Mucosa of descending colon (tissue), 3 donors: ENCODE results near the gene BAHCC1. TPM values are rescaled to one million over a fixed set of nuclear protein-coding genes. Genes with fewer than 3 reads are reported as not detected.

ENCODE experiments used
- ATAC-seq: fragments of 200-7000 bp; cut with Tn5 transposase; one replicate; pipeline ENCODE4 v1.9.1; 2020; ENCODE audit warnings: mild to moderate bottlenecking, moderate library complexity
- DNase-seq, 3 donors: peaks; one replicate each; pipeline ENCODE4 v3.0.0-alpha.2; 2020
- H3K36me3 ChIP-seq: fragments of 200-600 bp; one replicate; pipeline ENCODE4 v1.8.0; 2021; ENCODE audit warnings: low read depth, mild to moderate bottlenecking
- H3K4me1 ChIP-seq: fragments of 200-600 bp; one replicate; pipeline ENCODE4 v1.8.0; 2021; ENCODE audit warnings: low read depth, mild to moderate bottlenecking
- H3K4me3 ChIP-seq: fragments of 200-600 bp; one replicate; pipeline ENCODE4 v1.8.0; 2021; ENCODE audit warnings: mild to moderate bottlenecking
- H3K9me3 ChIP-seq: fragments of 200-600 bp; one replicate; pipeline ENCODE4 v1.8.0; 2021; ENCODE audit warnings: mild to moderate bottlenecking
- CTCF ChIP-seq: fragments of 200-600 bp; IDR thresholded peaks from one replicate; pipeline ENCODE4 v1.8.0; 2022; ENCODE audit warnings: antibody characterized with exemption, mild to moderate bottlenecking
- intact Hi-C, 2 donors: fragments of 100-400 bp; cut with DNase I in 1 of 2; cut with micrococcal nuclease in 1 of 2; formaldehyde crosslinking; loops; one replicate each; pipeline versions ENCODE4 v1.11.0 to v1.11.1; 2022; cut with DNase I, micrococcal nuclease
- total RNA-seq, 3 donors: library from RNA; stranded (reverse); fragmentation: NEBNext Ultra II Directional in 2 of 3; extraction: Animal tissue kit (Norgen Biotek cat#: 25700) in 2 of 3; gene quantifications; one replicate each; pipeline versions ENCODE4 v1.2.1 to v1.2.4, GENCODE V29; 2021 to 2023
- donor health status: DM: no; HTN: no; CAD: no; lungs with moderate emphysema.
- donor health status: DM: no; HTN: no; CAD: no.
- donor health status: DM: no; HTN: yes; CAD: no.

Gene BAHCC1
- total RNA-seq, 3 donors from 2014 or later, result 14.0 to 27.4 (median 16.5) TPM

GRCh38 chr17:81398176-81398831, 3.0 kb downstream of the BAHCC1 start:
- DNase-seq (peak in 2 of 3 donors; percentile 65 to 74), ATAC-seq (no peak)
- intact Hi-C loops, result loop anchor here in 1 of 2 donors (10.0 kb wide), 1 partner anchor 116 kb away; the partner anchor contains the start of gene ACTG1
- H3K9me3 ChIP-seq, result no peaks in the 10 kb centered on the region
- no peak for TF ChIP-seq CTCF
- peaks cover 38% of the 10 kb centered on the region for H3K4me1 ChIP-seq
- no peaks in the 10 kb centered on the region for H3K36me3 ChIP-seq
- H3K4me3 ChIP-seq, result no peak overlapping the region

GRCh38 chr17:81398832-81399411, 3.7 kb downstream of the BAHCC1 start:
- no peak for TF ChIP-seq CTCF
- no peak for ATAC-seq
- Histone ChIP-seq H3K9me3 (no peaks in the 10 kb centered on the region), H3K4me1 (peaks cover 38% of the 10 kb centered on the region), H3K4me3 (peak overlapping the region; percentile 46), H3K36me3 (no peaks in the 10 kb centered on the region)
- intact Hi-C loops, result loop anchor here in 1 of 2 donors (10.0 kb wide), 1 partner anchor 116 kb away; the partner anchor contains the start of gene ACTG1
- peak in 1 of 3 donors; percentile 59 for DNase-seq

- DNase-seq (no peak), ATAC-seq (peak; percentile 3)
- Histone ChIP-seq H3K9me3 (no peaks in the 10 kb centered on the region), H3K4me1 (peaks cover 31% of the 10 kb centered on the region), H3K36me3 (no peaks in the 10 kb centered on the region), H3K4me3 (peak overlapping the region; percentile 46)
- intact Hi-C loops, result loop anchor here in 1 of 2 donors (10.0 kb wide), 1 partner anchor 115 kb away; the partner anchor contains the start of gene ACTG1
- no peak for TF ChIP-seq CTCF
Measured at GRCh38 chr17:81399481-81400153, 4.4 kb downstream of the BAHCC1 start.

GRCh38 chr17:81400154-81400977, 5.1 kb downstream of the BAHCC1 start:
- Histone ChIP-seq H3K4me1 (peaks cover 26% of the 10 kb centered on the region), H3K4me3 (peak overlapping the region; percentile 46), H3K36me3 (no peaks in the 10 kb centered on the region), H3K9me3 (no peaks in the 10 kb centered on the region)
- ATAC-seq, result peak; percentile 15
- TF ChIP-seq CTCF, result no peak
- peak in 1 of 3 donors; percentile 66 for DNase-seq
- intact Hi-C loops, result no loop called here

- no peak for DNase-seq
Measured at GRCh38 chr17:81400996-81401722, 5.9 kb downstream of the BAHCC1 start.

More at GRCh38 chr17:81400996-81401722, 5.9 kb downstream of the BAHCC1 start:
- Histone ChIP-seq H3K9me3 (no peaks in the 10 kb centered on the region), H3K4me1 (peaks cover 23% of the 10 kb centered on the region), H3K36me3 (no peaks in the 10 kb centered on the region), H3K4me3 (no peak overlapping the region)
- TF ChIP-seq CTCF, result no peak
- no peak for ATAC-seq
- intact Hi-C loops, result no loop called here
